ENCODE measurements around the gene TBC1D22A. TPM values are rescaled to one million over a fixed set of nuclear protein-coding genes. Genes with fewer than 3 reads are reported as not detected.

The TBC1D22A gene
- total RNA-seq, 1 donor from 2014 or later, result 14.3 TPM

DNA sequence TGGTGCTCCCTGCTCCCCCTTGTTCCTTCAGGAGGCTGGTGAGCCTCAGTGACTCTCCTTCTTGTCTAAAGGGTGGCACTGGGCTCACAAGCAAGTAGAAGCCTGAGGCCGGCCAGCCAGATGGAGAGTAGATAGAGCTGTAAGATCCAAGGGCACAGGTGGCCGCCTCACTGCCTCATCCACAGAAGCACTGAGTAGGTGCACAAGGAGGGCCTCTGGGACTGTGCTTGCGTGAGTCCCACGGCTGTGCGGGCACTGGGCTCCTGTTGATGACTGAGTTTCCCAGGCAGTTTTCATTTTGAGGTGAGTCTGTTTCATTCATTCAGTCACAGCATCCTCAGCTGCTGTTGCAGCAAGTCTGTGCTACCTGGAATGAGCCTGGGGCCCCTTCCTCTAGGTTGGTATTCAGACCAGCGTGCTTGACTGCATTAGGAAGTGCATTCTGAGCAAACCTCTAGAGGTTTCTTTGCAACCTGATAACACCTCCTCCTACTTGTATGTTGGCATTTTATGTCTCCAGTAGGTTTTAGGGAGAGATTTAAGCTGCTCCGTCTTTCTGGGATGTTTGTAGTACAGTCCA, 184.0 kb downstream of the TBC1D22A start:
- Mint-ChIP-seq H3K27ac (ENCODE audit: unreplicated experiment) (no peak overlapping the region), H3K36me3 (ENCODE audit: low read depth) (peaks cover 10% of the 10 kb centered on the region), H3K9me3 (no peaks in the 10 kb centered on the region), H3K4me3 (no peak overlapping the region), H3K4me1 (peaks cover 25% of the 10 kb centered on the region), H3K27me3 (ENCODE audit: low read depth) (no peaks in the 10 kb centered on the region)
- DNase-seq (ENCODE audit: low read depth, low spot score), result no peak
- TF ChIP-seq, protein P1, sequence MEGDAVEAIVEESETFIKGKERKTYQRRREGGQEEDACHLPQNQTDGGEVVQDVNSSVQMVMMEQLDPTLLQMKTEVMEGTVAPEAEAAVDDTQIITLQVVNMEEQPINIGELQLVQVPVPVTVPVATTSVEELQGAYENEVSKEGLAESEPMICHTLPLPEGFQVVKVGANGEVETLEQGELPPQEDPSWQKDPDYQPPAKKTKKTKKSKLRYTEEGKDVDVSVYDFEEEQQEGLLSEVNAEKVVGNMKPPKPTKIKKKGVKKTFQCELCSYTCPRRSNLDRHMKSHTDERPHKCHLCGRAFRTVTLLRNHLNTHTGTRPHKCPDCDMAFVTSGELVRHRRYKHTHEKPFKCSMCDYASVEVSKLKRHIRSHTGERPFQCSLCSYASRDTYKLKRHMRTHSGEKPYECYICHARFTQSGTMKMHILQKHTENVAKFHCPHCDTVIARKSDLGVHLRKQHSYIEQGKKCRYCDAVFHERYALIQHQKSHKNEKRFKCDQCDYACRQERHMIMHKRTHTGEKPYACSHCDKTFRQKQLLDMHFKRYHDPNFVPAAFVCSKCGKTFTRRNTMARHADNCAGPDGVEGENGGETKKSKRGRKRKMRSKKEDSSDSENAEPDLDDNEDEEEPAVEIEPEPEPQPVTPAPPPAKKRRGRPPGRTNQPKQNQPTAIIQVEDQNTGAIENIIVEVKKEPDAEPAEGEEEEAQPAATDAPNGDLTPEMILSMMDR (conservative IDR thresholded peaks at IDR 0.05), result no peak

DNA sequence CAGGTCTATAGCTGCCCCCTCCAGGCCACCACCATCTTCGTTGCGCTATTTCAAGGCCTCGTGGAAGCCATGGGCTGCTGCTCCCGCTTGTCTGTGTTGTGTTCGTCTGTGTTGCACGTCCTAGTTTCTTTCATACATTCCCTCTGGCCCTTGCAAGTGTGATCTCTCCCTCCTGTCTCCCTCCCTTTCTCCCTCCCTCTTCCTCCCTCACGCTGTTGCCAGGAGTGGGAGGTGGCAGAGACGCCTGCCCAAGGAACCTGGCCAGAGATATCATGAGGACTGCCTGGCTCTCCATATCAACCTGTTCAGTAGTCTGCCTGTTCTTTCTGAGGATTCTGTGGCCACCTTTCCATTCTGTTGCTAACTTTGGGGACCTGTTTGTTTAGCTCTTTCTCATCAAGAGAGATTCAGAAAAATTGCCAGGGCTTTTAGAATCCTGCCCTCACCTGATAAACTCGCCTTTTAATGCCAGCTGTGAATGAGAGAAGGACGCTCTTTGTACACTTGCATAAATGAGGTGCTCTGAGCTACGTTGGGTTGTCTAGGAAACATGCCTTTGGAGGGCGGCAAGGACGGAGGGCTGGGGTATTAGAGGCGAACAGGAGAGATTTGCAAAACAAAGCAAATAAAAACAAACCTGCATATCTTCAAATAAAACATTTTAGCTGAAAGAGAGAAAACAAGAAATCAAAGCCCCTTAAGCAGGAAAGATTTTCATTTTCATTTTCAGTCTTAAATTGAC, 185.2 kb downstream of the TBC1D22A start:
- Mint-ChIP-seq H3K4me3 (peak overlapping the region; percentile 15), H3K36me3 (ENCODE audit: low read depth) (peaks cover 10% of the 10 kb centered on the region), H3K27me3 (ENCODE audit: low read depth) (no peaks in the 10 kb centered on the region), H3K27ac (ENCODE audit: unreplicated experiment) (peak overlapping the region; percentile 44), H3K9me3 (no peaks in the 10 kb centered on the region), H3K4me1 (peaks cover 25% of the 10 kb centered on the region)
- TF ChIP-seq, protein P1 (conservative IDR thresholded peaks at IDR 0.05), result no peak
- no peak for DNase-seq (ENCODE audit: low read depth, low spot score)

DNA sequence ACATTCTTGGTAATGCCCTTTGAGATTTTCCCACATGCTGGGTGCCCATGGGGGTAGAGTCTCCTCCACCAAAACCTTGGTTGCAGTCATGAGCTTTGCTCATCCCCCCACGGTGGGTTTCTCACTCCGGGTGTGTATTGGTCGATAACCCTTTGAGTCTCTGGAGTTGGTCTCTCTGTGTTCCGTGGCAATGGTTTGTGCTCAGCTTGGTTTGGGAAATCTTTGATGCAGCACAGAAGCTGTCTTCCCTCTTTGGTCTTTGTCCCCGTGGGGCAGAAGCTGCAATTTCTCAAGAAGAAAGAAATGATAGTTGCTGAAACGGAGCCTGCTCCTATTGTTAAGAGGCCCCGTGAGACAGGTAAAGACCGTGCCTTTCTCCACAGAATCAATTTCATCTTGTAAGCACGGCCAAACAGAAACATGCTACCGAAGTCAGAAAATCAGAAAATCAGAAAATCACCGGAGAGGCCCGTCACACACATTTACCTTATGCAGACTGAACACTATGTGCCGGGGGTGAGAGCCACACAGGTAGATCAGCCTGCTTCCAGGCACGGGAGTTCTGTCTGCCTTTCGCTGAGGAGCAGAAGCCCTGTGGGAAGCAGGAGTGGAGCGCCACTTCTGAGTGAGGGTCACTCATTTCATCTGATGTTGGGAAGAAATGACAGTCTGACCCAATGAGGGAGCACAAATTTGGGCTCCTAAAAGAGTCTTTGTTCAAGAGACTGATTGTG, 186.1 kb downstream of the TBC1D22A start:
- H3K4me1 Mint-ChIP-seq, result peaks cover 25% of the 10 kb centered on the region
- peaks cover 10% of the 10 kb centered on the region for H3K36me3 Mint-ChIP-seq (ENCODE audit: low read depth)
- TF ChIP-seq, protein P1 (conservative IDR thresholded peaks at IDR 0.05), result no peak
- DNase-seq (ENCODE audit: low read depth, low spot score), result no peak
- H3K4me3 Mint-ChIP-seq, result no peak overlapping the region
- no peak overlapping the region for H3K27ac Mint-ChIP-seq (ENCODE audit: unreplicated experiment)
- no peaks in the 10 kb centered on the region for H3K9me3 Mint-ChIP-seq
- H3K27me3 Mint-ChIP-seq (ENCODE audit: low read depth), result no peaks in the 10 kb centered on the region

DNA sequence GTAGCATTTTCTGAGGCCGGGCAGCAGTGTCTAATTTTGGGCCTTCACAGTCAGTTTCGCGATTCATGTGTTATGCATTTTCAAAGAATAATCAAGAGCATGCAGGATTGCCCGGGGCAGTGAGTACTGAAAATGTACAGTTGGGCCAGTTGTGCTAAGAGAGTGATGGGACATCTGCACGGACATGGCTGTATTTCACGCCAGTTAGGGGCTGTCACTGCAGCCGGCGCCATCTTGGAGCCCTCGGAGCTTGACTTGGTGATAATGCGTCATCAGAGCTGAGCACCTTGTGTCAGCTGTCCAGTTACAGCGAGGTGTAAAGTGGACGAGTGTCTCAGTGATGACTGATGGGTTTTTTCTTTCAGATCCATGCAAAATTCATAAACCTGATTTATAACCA, 188.9 kb downstream of the TBC1D22A start:
- Mint-ChIP-seq H3K9me3 (no peaks in the 10 kb centered on the region), H3K27me3 (ENCODE audit: low read depth) (no peaks in the 10 kb centered on the region), H3K4me1 (peaks cover 25% of the 10 kb centered on the region), H3K27ac (ENCODE audit: unreplicated experiment) (no peak overlapping the region), H3K36me3 (ENCODE audit: low read depth) (peaks cover 10% of the 10 kb centered on the region), H3K4me3 (no peak overlapping the region)
- TF ChIP-seq, protein P1 (conservative IDR thresholded peaks at IDR 0.05), result no peak
- no peak for DNase-seq (ENCODE audit: low read depth, low spot score)

DNA sequence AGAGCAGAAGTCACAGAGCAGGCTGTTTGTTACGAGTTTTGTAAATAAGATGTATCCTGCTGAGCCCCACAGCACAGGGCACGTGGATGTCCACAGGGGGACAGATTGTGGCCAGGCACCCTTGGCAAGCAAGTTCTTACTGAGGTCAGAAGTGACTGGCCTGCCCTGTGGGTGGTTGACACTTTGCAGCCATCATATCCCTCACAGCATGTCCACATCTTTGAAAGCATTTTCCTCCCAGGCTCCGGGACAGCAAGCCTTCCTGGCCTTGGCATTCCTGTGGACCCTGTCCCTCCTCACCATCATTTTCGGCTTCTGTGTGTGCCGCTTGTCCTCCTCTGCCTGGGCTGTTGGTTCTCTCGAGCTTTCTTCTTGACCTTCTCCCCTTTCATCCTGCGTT, 189.5 kb downstream of the TBC1D22A start:
- no peak for DNase-seq (ENCODE audit: low read depth, low spot score)
- no peaks in the 10 kb centered on the region for H3K27me3 Mint-ChIP-seq (ENCODE audit: low read depth)

More for the DNA sequence above, 189.5 kb downstream of the TBC1D22A start:
- H3K4me1 Mint-ChIP-seq, result peaks cover 21% of the 10 kb centered on the region
- no peak overlapping the region for H3K4me3 Mint-ChIP-seq
- no peaks in the 10 kb centered on the region for H3K9me3 Mint-ChIP-seq
- TF ChIP-seq, protein P1 (conservative IDR thresholded peaks at IDR 0.05), result no peak
- no peak overlapping the region for H3K27ac Mint-ChIP-seq (ENCODE audit: unreplicated experiment)
- H3K36me3 Mint-ChIP-seq (ENCODE audit: low read depth), result peaks cover 10% of the 10 kb centered on the region

Measured in neural crest cell (in vitro differentiated cells).